WTC11 (cell line): ENCODE results near the gene CFAP58. TPM values are rescaled to one million over a fixed set of nuclear protein-coding genes. Genes with fewer than 3 reads are reported as not detected.

Experiments used
- ATAC-seq: fragments of 200-7000 bp; cut with Tn5 transposase; 2 replicates; pipeline ENCODE4 v1.10.0; 2021; ENCODE audit warnings: mild to moderate bottlenecking, moderate library complexity
- CTCF ChIA-PET: fragments of 300-600 bp; sonication (Branson Sonifier 250); formaldehyde crosslinking; loops from one replicate; lab custom pipeline; 2021; ENCODE audit warnings: antibody characterized with exemption; lab: Charles Lee
- POLR2A ChIA-PET: fragments of 350-600 bp; sonication (Branson Sonifier 250); formaldehyde crosslinking; loops from one replicate; lab custom pipeline; 2021; ENCODE audit warnings: antibody characterized with exemption; lab: Charles Lee
- DNase-seq: peaks from one replicate; pipeline ENCODE4 v3.0.0; 2021; ENCODE audit warnings: low spot score
- H3K27ac Mint-ChIP-seq: 2 replicates; pipeline ENCODE4 v1.8.0; 2021; ENCODE audit warnings: mixed read lengths
- H3K27me3 Mint-ChIP-seq: 2 replicates; pipeline ENCODE4 v1.8.0; 2021; ENCODE audit warnings: low read depth, mild to moderate bottlenecking, moderate library complexity, mixed read lengths
- H3K36me3 Mint-ChIP-seq: 2 replicates; pipeline ENCODE4 v1.8.0; 2021; ENCODE audit warnings: mixed read lengths
- H3K4me1 Mint-ChIP-seq: 2 replicates; pipeline ENCODE4 v1.8.0; 2022; ENCODE audit warnings: mixed read lengths
- H3K4me3 Mint-ChIP-seq: 2 replicates; pipeline ENCODE4 v1.8.0; 2021; ENCODE audit warnings: mild to moderate bottlenecking, moderate library complexity, mixed read lengths
- H3K9me3 Mint-ChIP-seq: 2 replicates; pipeline ENCODE4 v1.8.0; 2021; ENCODE audit warnings: mixed read lengths
- ARID4B ChIP-seq: sonication (generic); formaldehyde crosslinking; IDR thresholded peaks from 2 replicates; pipeline ENCODE4 v1.8.0; 2023; ENCODE audit warnings: missing genetic modification reagents, mild to moderate bottlenecking, borderline replicate concordance
- CBFB ChIP-seq: sonication (generic); formaldehyde crosslinking; IDR thresholded peaks from 2 replicates; pipeline ENCODE4 v1.8.1; 2022; ENCODE audit warnings: mild to moderate bottlenecking, low read depth, missing genetic modification reagents
- CREM ChIP-seq: sonication (generic); formaldehyde crosslinking; IDR thresholded peaks from 2 replicates; pipeline ENCODE4 v1.8.1; 2022; ENCODE audit warnings: mild to moderate bottlenecking, missing genetic modification reagents, moderate library complexity
- ERG ChIP-seq: fragments of 250-450 bp; sonication (Bioruptor Pico); IDR thresholded peaks from 2 replicates; pipeline ENCODE4 v1.8.0; 2021; ENCODE audit warnings: mild to moderate bottlenecking
- FOXP4 ChIP-seq: sonication (generic); formaldehyde crosslinking; IDR thresholded peaks from 2 replicates; pipeline ENCODE4 v1.8.0; 2022; ENCODE audit warnings: mild to moderate bottlenecking, missing genetic modification reagents
- GABPB1 ChIP-seq: sonication (generic); formaldehyde crosslinking; IDR thresholded peaks from 2 replicates; pipeline ENCODE4 v1.8.1; 2023; ENCODE audit warnings: mild to moderate bottlenecking, missing genetic modification reagents
- IRF1 ChIP-seq: sonication (generic); formaldehyde crosslinking; IDR thresholded peaks from 2 replicates; pipeline ENCODE4 v1.8.0; 2023; ENCODE audit warnings: missing genetic modification reagents
- KAT7 ChIP-seq: sonication (generic); formaldehyde crosslinking; IDR thresholded peaks from 2 replicates; pipeline ENCODE4 v1.8.1; 2023; ENCODE audit warnings: missing genetic modification reagents, mild to moderate bottlenecking, borderline replicate concordance
- NR1H2 ChIP-seq: sonication (generic); formaldehyde crosslinking; IDR thresholded peaks from 2 replicates; pipeline ENCODE4 v1.9.0; 2021; ENCODE audit warnings: mild to moderate bottlenecking, moderate library complexity, missing genetic modification reagents
- NR3C1 ChIP-seq: sonication (generic); formaldehyde crosslinking; conservative IDR thresholded peaks from 2 replicates; pipeline ENCODE4 v1.8.1; 2023; ENCODE audit warnings: low read depth, mild to moderate bottlenecking, missing genetic modification reagents
- PRDM15 ChIP-seq: sonication (generic); formaldehyde crosslinking; IDR thresholded peaks from 2 replicates; pipeline ENCODE4 v1.8.0; 2022; ENCODE audit warnings: missing genetic modification reagents
- SMAD3 ChIP-seq: sonication (generic); formaldehyde crosslinking; IDR thresholded peaks from 2 replicates; pipeline ENCODE4 v1.8.0; 2022; ENCODE audit warnings: missing genetic modification reagents, mild to moderate bottlenecking, borderline replicate concordance
- SP1 ChIP-seq: sonication (generic); formaldehyde crosslinking; conservative IDR thresholded peaks from 2 replicates; pipeline ENCODE4 v1.8.1; 2022; ENCODE audit warnings: missing genetic modification reagents
- TP53 ChIP-seq: sonication (generic); formaldehyde crosslinking; IDR thresholded peaks from 2 replicates; pipeline ENCODE4 v1.8.1; 2023; ENCODE audit warnings: mild to moderate bottlenecking, missing genetic modification reagents
- ZBTB21 ChIP-seq: sonication (generic); formaldehyde crosslinking; IDR thresholded peaks from 2 replicates; pipeline ENCODE4 v1.8.1; 2023; ENCODE audit warnings: mild to moderate bottlenecking, missing genetic modification reagents, borderline replicate concordance
- ZNF232 ChIP-seq: sonication (generic); formaldehyde crosslinking; IDR thresholded peaks from 2 replicates; pipeline ENCODE4 v1.8.0; 2022; ENCODE audit warnings: mild to moderate bottlenecking, missing genetic modification reagents
- ZNF263 ChIP-seq: sonication (generic); formaldehyde crosslinking; IDR thresholded peaks from 2 replicates; pipeline ENCODE4 v1.8.1; 2022; ENCODE audit warnings: low read depth, mild to moderate bottlenecking, moderate library complexity, missing genetic modification reagents
- ZNF423 ChIP-seq: fragments of 250-450 bp; sonication (Bioruptor Pico); IDR thresholded peaks from 2 replicates; pipeline ENCODE4 v2.1.2; 2022; ENCODE audit warnings: mild to moderate bottlenecking, moderate library complexity
- ZNF532 ChIP-seq: fragments of 250-450 bp; sonication (Bioruptor Pico); IDR thresholded peaks from 2 replicates; pipeline ENCODE4 v1.9.0; 2021; ENCODE audit warnings: mild to moderate bottlenecking, borderline replicate concordance
- ZSCAN18 ChIP-seq: fragments of 250-450 bp; sonication (Bioruptor Pico); IDR thresholded peaks from 2 replicates; pipeline ENCODE4 v2.1.2; 2022; ENCODE audit warnings: mild to moderate bottlenecking, moderate library complexity
- total RNA-seq: library from RNA; stranded (reverse); gene quantifications from 3 replicates; pipeline ENCODE4 v1.2.3, GENCODE V29; 2021

Gene CFAP58
- total RNA-seq, 1 experiment from 2014 or later: 1.0 TPM

GRCh38 chr10:104437226-104437625 is 83.6 kb downstream of the CFAP58 start:
- DNase-seq (no peak), ATAC-seq (no peak)
- ChIA-PET CTCF (no interaction called here), POLR2A (no interaction called here)
- no peaks in the 10 kb centered on the region for H3K9me3 Mint-ChIP-seq
- H3K27me3 Mint-ChIP-seq: no peaks in the 10 kb centered on the region; the same call in 1 of the 2 replicates
- H3K27ac Mint-ChIP-seq: no peak overlapping the region
- no peak for TF ChIP-seq ARID4B (CRISPR knock-in tag)
- TF ChIP-seq CBFB (CRISPR knock-in tag): no peak
- no peak for TF ChIP-seq ZNF263 (CRISPR knock-in tag)
- TF ChIP-seq ZSCAN18 (CRISPR knock-in tag): no peak
- TF ChIP-seq ERG (CRISPR knock-in tag): no peak
- no peak for TF ChIP-seq PRDM15 (CRISPR knock-in tag)
- TF ChIP-seq FOXP4 (CRISPR knock-in tag): no peak
- no peak for TF ChIP-seq ZNF232 (CRISPR knock-in tag)
- TF ChIP-seq KAT7 (CRISPR knock-in tag): no peak
- TF ChIP-seq NR1H2 (CRISPR knock-in tag): no peak
- TF ChIP-seq IRF1: no peak
- TF ChIP-seq NR3C1: no peak
- TF ChIP-seq SMAD3 (CRISPR knock-in tag): no peak
- TF ChIP-seq CREM: no peak
- TF ChIP-seq ZNF532 (CRISPR knock-in tag): no peak
- TF ChIP-seq ZNF423 (CRISPR knock-in tag): no peak
- no peak for TF ChIP-seq GABPB1
- no peak for TF ChIP-seq ZBTB21 (CRISPR knock-in tag)
- TF ChIP-seq SP1 (CRISPR knock-in tag): no peak
- TF ChIP-seq TP53 (CRISPR knock-in tag): no peak
- H3K4me3 Mint-ChIP-seq: no peak overlapping the region
- H3K4me1 Mint-ChIP-seq: peaks cover 10% of the 10 kb centered on the region
- no peaks in the 10 kb centered on the region for H3K36me3 Mint-ChIP-seq
